ENCODE data around the gene GATAD1.
"Not testable (repeated sequence)": the region's sequence is repeated elsewhere in the genome, so short reads cannot be mapped to it uniquely, and the experiment has no call there.

The GATAD1 gene, protein sequence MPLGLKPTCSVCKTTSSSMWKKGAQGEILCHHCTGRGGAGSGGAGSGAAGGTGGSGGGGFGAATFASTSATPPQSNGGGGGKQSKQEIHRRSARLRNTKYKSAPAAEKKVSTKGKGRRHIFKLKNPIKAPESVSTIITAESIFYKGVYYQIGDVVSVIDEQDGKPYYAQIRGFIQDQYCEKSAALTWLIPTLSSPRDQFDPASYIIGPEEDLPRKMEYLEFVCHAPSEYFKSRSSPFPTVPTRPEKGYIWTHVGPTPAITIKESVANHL

DNA sequence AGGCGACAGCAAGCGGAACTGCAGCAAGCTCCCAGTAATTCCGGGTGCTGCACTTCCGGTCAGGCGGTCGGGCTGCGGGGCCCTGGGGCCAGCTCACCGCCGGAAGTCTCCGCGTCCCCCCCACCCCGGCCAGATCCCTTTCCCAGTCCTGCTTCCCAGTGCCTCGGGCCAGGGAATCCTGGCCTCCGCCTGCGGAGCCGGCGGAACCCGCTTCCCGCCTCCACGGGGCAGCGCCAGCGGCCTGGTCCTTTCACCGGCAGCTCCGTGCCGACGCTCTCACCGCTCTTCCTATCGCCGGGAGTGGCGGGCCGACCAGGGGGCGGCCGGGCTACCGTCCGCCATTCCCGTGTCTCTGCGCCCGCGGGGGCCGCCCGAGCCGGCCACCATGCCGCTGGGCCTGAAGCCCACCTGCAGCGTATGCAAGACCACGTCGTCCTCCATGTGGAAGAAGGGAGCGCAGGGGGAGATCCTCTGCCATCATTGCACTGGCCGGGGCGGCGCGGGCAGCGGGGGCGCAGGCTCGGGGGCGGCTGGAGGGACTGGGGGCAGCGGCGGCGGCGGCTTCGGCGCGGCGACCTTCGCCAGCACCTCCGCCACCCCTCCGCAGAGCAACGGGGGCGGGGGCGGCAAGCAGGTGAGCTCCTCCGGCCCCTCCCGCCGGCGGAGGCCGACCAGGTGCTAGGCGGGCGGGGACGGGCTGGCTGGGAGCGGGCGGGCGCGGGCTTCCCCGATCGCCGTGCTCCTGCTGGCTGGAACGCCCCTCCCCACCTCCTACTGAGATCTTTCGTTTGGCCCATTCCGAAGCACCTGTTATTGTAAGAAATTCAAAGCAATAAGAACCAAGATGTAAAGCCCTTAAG, at the start of gene GATAD1:
Gene GATAD1, plus strand, starts transcription at position 138 of the 860 bp plus-strand sequence. Its CDS starts 248 bp downstream, at position 386.
- peak; percentile 50 to 67 for DNase-seq (ENCODE audit: low read depth in 2 of 2, low spot score in 1 of 2)

DNA sequence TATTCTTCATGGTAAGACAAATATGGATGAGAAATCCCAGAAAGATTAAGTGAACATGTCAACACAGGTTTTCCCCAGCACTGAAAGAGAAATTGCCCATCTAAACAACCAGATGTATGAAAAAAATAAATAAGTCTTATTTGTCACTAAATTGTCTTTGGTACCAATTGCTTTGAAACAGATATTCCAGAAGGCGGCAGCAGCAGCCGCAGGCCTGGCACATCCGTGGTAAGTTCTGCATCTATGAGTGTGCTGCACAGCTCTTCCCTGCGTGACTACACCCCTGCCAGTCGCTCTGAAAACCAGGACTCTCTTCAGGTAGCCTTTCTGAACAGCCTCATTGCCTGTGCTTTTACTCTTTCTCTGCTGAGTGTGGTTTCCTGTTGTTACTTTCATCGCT, 49.7 kb upstream of the GATAD1 start:
- DNase-seq (ENCODE audit: low read depth in 2 of 2, low spot score in 1 of 2): no peak

DNA sequence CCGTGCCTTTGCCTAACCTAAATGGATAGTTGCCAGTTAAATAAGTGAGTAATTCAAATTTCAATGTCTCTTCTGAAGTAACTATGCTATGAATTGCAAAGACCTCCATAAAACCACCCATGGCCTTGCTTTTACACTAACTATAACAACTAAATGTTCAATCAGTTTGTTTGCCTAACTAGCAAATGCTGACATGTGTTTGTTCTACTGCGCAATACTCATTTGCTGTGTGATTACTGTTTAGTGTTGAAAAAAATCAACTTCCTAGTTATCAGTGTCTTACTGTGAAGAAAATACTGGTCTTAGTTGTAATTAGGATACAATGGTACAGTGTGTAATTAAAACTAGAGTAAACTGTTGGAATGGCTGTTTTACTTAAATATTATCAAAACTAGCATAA, 47.3 kb upstream of the GATAD1 start:
- DNase-seq (ENCODE audit: low read depth in 2 of 2, low spot score in 1 of 2): no peak

DNA sequence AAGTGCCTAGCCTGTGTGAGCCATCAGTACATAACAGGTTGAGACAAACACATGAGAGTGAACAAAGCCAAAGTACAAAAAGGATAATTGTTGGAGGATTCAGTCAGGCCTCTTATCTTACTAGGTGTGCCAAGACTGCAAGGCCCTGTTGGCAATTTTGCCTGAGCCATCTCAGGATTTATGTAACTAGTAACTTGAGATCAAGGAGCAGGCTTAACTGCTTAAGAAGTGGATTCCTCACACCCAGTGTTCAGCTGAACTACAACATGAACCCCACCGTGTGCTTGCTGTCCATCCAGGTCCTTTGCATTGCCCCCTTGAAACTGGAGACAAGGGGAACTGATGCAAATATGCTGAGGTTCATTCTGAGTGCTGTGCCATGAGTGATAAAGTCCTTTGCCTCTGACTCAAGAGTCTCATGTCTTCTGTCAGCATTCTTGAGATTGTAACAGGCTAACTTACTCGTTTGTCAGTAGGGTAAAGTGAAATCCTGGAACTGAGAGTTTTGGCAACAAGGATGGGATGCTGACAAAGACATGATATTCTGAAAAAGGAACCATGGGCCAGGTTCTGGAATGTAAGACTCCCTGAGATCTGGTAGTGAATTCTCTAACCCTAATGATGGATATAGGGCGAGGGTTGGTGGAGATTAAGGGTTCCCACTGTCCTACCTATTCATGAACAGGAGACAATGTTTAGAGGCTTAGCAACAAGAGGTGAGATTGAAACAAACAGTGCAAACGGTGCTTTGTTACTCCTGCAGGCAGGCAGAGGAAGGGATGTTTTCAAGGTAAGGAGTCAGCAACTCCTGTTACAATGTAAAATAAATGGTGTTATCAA, 44.1 kb upstream of the GATAD1 start:
- DNase-seq (ENCODE audit: low read depth in 2 of 2, low spot score in 1 of 2): no peak

DNA sequence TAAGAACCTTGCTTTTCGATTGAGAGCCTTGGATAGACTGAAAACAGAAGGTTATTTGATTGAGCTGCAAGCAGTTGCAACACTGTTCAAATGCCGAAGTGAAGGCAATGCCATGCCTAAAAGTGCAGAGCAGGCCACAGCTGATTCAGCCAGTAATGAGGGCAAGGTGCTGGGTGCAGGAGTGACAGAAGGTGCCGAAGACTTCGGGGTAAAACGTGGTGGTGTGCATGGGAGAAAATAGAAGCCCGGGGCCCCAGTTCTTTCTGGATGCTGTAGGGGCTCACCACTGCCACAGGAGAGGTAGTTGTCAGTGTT, 43.6 kb upstream of the GATAD1 start:
- DNase-seq (ENCODE audit: low read depth in 2 of 2, low spot score in 1 of 2): no peak

DNA sequence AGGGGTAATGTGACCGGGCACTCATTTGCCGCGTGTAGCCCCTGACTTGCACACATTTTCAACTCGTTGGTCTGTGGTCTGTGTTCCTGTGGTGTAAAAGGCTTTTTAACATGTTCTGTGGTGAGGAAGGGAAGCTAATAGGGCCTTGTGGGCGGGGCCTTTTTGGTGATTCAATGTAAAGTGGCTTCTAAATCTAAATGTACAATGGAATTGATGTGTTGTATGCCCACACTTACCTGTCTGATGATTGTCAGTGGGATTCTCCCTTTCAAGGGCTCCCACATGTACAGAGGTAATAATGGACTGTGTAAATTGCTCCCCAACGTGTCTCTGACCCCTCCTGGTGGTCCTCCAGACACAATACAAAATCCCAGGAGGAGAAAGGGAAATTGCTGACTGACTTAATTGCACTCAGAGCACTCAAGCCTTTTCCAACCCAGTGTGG, 43.1 kb upstream of the GATAD1 start:
- DNase-seq (ENCODE audit: low read depth in 2 of 2, low spot score in 1 of 2): peak in 1 of 2 donors; percentile 6

DNA sequence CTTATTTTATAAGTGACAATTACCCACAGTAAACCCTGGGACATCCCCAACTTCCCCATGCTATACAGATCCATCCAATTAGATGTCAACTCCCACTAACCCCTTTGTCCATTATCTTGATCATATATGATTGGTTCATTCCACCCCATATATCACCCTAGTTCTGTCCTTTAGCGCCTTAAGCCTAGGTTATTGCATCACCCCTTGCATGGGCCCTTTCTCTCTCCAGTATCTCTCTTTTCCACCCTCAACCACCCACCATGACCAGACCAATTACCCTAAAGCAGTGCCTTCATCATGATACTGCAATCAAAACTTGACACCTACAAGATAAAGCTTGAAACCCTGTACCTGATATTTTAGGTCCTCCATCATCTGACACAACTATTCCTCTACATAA, 37.9 kb upstream of the GATAD1 start:
- no peak for DNase-seq (ENCODE audit: low read depth in 2 of 2, low spot score in 1 of 2)

DNA sequence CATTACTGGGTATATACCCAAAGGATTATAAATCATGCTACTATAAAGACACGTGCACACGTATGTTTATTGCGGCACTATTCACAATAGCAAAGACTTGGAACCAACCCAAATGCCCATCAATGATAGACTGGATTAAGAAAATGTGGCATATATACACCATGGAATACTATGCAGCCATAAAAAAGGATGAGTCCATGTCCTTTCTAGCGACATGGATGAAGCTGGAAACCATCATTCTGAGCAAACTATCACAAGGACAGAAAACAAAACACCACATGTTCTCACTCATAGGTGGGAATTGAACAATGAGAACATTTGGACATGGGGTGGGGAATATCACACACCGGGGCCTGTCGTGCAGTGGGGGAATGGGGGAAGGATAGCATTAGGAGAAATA, 37.1 kb upstream of the GATAD1 start:
- not testable (repeated sequence) for DNase-seq (ENCODE audit: low read depth in 2 of 2, low spot score in 1 of 2)

DNA sequence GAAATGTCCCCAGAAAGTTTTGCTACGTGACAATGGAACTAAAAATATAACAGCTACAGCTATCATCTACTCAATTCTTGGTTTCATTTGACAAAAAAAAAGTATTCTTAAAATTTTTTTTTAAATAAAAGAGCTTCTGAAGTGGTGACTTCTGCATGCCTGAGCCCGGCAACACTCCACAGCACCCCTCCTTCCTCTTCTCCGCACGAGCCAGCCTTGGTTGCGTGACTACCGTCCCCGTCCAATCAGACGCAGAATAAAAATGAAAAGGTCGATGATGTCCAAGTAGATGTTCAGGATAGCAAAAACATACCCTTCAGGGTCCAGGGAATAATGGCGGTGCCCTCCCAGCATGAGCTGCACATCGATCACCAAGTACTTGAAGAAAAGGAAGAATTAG, 34.5 kb upstream of the GATAD1 start:
- DNase-seq (ENCODE audit: low read depth in 2 of 2, low spot score in 1 of 2): no peak

DNA sequence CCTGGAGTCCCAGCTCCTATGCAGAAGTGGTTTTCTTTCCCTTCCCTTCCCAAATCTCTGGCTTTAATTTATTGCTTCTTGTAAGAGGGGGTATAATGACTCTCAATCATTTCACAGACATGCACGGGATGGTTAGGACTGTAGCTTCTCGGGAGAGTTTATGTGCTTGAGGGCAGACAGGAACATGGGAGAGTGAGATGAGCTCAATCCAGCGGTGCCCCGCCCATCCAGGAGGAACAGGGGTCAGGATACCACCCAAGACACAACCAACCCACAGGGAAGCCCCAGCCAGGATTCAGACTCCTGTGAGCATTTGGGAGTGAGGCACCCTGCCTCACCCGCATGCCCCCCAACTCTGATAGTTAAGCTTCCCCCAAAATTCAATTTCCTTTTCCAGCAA, 33.7 kb upstream of the GATAD1 start:
- DNase-seq (ENCODE audit: low read depth in 2 of 2, low spot score in 1 of 2): no peak

DNA sequence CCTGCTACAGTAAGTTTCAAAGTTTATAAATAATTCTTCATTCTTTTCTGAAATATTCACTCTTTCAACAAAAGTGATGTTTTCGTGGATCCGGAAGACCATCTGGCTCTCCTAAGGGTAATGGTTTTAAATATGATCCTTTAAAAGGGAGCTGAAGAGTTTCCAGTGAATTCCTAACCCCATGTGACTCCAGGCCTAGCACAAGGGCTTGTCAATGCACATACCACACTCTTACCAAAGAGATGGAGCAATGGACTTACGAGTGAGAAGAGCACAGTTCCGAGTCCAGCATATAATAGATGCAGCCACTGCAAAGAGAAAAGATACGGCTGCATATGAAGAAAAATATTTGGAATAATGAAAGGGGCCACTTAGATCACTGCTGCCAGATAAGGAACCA, 32.1 kb upstream of the GATAD1 start:
- no peak for DNase-seq (ENCODE audit: low read depth in 2 of 2, low spot score in 1 of 2)

DNA sequence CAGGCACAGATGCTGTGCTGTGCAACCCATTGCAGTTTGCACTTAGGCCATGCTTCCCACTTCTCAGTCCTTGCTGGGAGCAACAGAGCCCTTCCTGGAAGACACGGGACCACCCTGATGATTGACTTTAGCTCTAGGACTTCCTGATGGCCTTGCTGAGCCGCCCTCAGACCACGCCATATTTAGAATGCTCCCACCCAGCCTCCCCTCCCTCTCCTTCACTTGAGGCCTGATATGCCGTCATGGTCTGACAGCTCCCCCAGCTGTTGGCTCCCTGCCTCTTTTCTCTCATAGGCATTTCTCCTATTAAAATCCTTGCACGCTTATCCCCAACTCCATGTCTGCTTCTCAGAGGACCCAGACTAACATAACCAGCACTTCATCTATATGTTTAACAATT, 29.4 kb upstream of the GATAD1 start:
- DNase-seq (ENCODE audit: low read depth in 2 of 2, low spot score in 1 of 2): no peak

DNA sequence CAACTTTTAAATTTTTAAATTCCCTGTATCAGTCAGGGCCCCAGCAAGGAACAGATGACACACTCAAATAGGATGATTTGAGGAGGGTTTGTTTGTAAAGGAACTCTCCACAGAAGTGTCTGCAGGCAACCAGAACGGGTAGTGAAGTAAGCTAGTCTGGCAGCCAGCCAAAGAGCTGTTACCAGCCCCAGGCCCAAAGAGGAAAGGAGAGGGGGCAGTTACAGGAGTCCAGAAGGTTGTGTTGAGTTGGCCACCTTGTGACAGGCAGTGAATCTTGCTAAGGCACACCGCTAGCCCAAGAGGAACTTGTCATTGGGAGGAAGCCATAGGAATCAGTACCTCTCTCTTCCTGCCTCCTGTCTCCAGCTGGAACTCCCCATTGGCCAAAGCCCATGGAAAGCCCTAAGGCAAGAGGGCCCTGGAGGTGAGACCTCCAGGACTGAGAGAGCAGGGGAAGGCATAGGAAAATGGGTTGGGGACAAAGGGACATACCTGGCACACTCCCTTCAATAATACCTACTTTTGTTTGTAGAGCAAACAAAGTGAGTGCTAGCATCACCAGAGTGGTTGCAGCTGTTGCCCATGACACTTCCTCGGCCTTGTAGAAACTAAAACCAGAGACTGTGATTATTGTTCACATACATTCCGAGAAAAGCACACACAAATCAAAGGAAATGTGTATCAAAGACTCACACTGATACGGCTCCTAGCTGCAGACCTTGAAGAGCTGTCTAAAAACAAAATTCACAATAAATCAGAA, 25.4 kb upstream of the GATAD1 start:
- DNase-seq (ENCODE audit: low read depth in 2 of 2, low spot score in 1 of 2): no peak

DNA sequence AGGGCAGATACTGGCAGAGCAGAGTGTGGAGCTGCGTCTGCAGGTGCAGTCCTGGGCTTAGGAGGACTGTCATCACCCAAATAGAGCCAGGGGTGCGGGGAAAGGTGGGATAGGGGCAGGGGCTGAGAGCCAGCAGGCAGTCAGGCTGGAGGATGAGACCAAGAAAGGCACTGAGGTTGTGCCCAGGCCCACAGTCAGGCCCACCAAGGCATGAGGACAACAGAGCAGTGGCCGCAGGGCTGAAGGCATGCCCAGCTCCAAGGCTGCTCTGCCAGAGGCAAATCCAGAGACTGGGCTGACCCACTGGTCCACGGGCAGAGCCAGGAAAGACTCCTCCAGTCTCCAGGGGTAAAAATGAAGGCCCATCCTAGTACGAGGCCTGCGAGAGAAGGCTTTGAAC, 24.4 kb upstream of the GATAD1 start:
- DNase-seq (ENCODE audit: low read depth in 2 of 2, low spot score in 1 of 2): no peak

DNA sequence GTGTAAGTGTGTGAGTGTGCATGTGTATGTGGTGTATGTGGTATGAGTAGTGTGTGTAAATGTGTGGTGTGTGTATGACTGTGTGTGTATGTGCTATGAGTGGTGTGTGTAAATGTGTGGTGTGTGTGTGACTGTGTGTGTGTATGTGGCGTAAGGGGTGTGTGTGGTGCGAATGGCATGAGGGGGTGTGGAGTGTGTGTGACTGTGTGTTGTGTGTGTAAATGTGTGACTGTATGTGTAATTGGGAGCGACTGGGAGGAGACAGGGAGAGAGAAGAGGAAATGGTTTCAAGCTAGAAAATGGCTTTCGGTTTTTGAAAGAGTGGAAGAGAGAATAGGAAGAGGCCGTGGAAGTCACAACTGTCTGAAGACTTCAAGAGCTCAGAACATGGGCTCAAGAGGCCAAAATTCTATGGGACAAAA, 23.6 kb upstream of the GATAD1 start:
- DNase-seq (ENCODE audit: low read depth in 2 of 2, low spot score in 1 of 2): no peak

DNA sequence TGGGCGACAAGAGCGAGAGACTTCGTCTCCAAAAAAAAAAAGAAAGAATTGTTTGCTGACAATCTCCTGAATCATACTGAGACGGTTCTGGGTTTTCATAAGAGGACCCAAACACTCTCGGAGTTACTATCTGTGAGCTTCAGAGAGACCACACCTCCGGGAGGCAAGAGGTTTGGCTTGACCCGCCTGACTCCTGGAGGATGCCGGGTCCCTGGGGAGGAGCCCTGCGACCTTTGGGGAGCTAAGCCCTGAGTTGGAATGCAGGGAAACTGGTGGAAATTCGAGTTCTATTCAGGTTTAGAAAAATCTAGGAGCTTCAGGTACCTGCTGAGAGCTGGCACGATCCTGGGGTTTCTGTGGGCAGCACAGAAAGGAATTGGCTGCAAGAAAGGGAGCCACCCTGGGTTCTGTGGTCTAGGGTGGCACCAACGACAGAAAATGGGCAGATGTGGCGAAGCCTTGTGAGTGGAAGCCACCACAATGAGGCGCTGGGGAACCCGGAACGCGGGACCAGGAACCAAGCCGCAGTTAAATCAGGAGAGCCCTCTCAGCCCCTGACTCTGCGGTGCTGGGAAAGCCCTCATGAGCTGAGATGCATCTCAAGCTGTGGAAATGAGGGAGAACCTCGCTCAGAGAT, 21.9 kb upstream of the GATAD1 start:
- DNase-seq (ENCODE audit: low read depth in 2 of 2, low spot score in 1 of 2): no peak

DNA sequence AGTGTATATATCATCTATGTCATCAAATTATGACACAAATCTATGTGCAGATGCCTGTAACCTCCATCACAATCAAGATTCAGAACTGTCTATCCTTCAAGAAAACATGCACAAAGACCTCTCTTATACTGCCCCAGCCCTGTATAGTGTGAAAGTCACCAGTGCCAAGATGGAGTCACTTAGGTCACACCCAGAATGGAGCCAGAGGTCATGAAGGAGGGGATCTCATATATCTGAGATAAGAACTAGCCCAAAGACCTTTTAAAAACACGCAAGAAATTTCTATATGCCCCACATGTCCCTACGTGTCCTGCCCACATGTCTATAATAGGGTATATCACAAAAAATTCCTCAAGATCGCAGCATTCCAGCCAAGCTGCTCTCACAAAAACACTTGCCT, 20.1 kb upstream of the GATAD1 start:
- no peak for DNase-seq (ENCODE audit: low read depth in 2 of 2, low spot score in 1 of 2)

DNA sequence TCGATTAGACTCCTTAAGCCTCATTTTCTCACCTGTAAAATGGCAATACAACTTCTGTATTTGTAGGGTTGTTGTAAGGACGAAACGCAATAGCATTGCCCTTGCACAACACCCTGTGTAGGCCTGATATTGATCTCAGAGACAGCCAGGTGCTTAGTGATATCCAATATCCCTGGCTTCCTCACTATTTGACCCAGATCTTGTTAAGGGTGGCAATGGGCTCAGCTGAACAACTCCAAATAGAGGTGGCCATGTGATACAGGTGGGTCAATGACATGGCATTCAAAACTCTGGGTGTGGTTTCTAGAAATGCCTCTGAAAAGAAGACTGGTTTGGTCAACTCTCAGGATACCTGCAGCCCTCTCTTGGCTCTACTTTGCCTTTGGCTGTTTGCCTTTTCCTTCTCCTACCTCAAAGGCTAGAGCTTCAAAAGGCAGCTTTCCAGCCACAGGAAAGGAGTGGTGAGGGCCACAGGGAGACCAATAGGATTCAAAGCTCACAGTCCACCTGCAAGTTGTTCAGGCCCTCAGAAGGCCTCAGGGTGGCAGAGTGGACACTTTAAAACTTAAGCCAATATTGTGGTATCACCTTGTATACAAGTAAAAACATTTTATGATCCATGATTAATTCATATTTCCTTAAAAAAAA, 14.9 kb upstream of the GATAD1 start:
- DNase-seq (ENCODE audit: low read depth in 2 of 2, low spot score in 1 of 2): no peak

DNA sequence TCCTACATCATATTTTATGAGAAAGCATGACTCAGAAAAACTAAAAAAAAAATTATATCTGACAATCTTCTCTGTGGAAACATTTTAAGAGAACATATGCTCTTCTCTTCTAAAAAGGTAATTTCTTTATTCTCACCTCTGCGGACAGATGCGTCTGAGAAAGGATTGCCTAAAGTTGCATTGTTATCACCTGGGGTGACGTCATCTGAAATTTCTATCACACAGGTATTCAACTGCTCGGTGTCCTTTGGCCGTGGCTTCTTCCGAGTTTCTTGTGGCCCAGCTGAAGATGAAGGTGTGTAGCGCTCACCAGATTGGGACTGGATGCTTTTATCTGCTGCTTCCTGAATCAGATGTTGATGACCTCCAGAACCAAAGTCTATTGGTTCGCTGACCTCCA, 14.3 kb upstream of the GATAD1 start:
- no peak for DNase-seq (ENCODE audit: low read depth in 2 of 2, low spot score in 1 of 2)

DNA sequence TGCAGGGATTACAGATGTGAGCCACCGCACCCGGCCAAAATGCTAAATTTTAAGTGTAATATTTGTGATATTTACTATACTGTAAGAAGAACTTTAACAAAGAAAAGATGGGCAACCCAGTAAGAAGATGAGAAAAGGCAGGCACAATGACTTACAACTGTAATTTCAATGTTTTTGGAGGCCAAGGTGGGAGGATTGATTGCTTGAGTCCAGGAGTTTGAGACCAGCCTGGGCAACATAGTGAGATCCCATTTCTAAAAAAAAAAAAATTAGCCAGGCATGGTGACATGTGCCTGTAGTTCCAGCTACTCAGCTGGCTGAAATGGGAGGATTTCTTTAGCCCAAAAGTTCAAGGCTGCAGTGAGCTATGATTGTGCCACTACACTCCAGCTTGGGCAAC, 11.7 kb upstream of the GATAD1 start:
- DNase-seq (ENCODE audit: low read depth in 2 of 2, low spot score in 1 of 2): no peak
